HL-60 (cell line): Measurements from ENCODE around the gene CCDC6.

Source experiments
- DNase-seq, 2 experiments: peaks; one replicate each; pipeline ENCODE4 v3.0.0-alpha.2; 2010 to 2020; ENCODE audit warnings: low read depth in 1 of 2, low spot score in 1 of 2
- H3K27ac ChIP-seq: fragments of 250-450 bp; sonication (Bioruptor Pico); replicated peaks from 2 replicates; pipeline ENCODE4 v1.5.1; 2020; ENCODE audit warnings: mild to moderate bottlenecking, moderate library complexity
- H3K27me3 ChIP-seq: fragments of 250-450 bp; sonication (Bioruptor Pico); 2 replicates; pipeline ENCODE4 v1.5.1; 2021; ENCODE audit warnings: mild to moderate bottlenecking, moderate library complexity; ENCODE audit not compliant: insufficient read depth, poor library complexity, severe bottlenecking
- H3K4me3 ChIP-seq: replicated peaks from 2 replicates; pipeline ENCODE4 v1.5.1; 2011; ENCODE audit warnings: mild to moderate bottlenecking, control low read depth, low read length; ENCODE audit not compliant: insufficient read depth
- CTCF ChIP-seq: IDR thresholded peaks from one replicate; pipeline ENCODE4 v1.5.1; 2011; ENCODE audit warnings: low read length, control low read depth, inconsistent platforms; ENCODE audit not compliant: insufficient read depth
- GABPA ChIP-seq: IDR thresholded peaks from 2 replicates; pipeline ENCODE4 v1.6.1; 2012; ENCODE audit warnings: low read depth
- POLR2AphosphoS5 ChIP-seq: IDR thresholded peaks from 2 replicates; pipeline ENCODE4 v1.6.1; 2012; ENCODE audit warnings: low read depth
- REST ChIP-seq: IDR thresholded peaks from 2 replicates; pipeline ENCODE4 v1.6.1; 2012; ENCODE audit warnings: low read depth; ENCODE audit not compliant: insufficient replicate concordance
- SPI1 ChIP-seq: IDR thresholded peaks from 2 replicates; pipeline ENCODE4 v1.6.1; 2012; ENCODE audit warnings: low read depth, mild to moderate bottlenecking, borderline replicate concordance

Gene CCDC6

GRCh38 chr10:59891936-59892335, 14.4 kb downstream of the CCDC6 start:
- Histone ChIP-seq H3K27me3 (no peaks in the 10 kb centered on the region), H3K27ac (no peak overlapping the region), H3K4me3 (no peak overlapping the region)
- no peak for DNase-seq
- no peak for TF ChIP-seq GABPA
- no peak for TF ChIP-seq POLR2AphosphoS5
- no peak for TF ChIP-seq SPI1

GRCh38 chr10:59891349-59891748, 15.0 kb downstream of the CCDC6 start:
- TF ChIP-seq REST, result no peak
- no peak for TF ChIP-seq SPI1
- no peak for TF ChIP-seq CTCF
- TF ChIP-seq POLR2AphosphoS5, result no peak
- TF ChIP-seq GABPA, result no peak

GRCh38 chr10:59888781-59889435, 17.4 kb downstream of the CCDC6 start:
- Histone ChIP-seq H3K27ac (no peak overlapping the region), H3K4me3 (no peak overlapping the region), H3K27me3 (no peaks in the 10 kb centered on the region)
- no peak for TF ChIP-seq POLR2AphosphoS5
- TF ChIP-seq REST, result no peak
- no peak for TF ChIP-seq CTCF
- no peak for TF ChIP-seq SPI1
- no peak for TF ChIP-seq GABPA
- DNase-seq, result no peak

More at GRCh38 chr10:59891349-59891748, 15.0 kb downstream of the CCDC6 start:
- DNase-seq, result no peak
- Histone ChIP-seq H3K27me3 (no peaks in the 10 kb centered on the region), H3K4me3 (no peak overlapping the region), H3K27ac (no peak overlapping the region)

- Histone ChIP-seq H3K4me3 (no peak overlapping the region), H3K27ac (no peak overlapping the region), H3K27me3 (no peaks in the 10 kb centered on the region)
- DNase-seq, result no peak
- TF ChIP-seq CTCF, result no peak
- no peak for TF ChIP-seq SPI1
Observed at GRCh38 chr10:59887972-59888640, 18.2 kb downstream of the CCDC6 start.
